Thyroid gland (tissue), 4 donors: ENCODE data around the gene RPL39L.

Experiments used
- CTCF ChIP-seq, 6 experiments: fragments of 200-600 bp in 3 of 6; fragments of 450-650 bp in 3 of 6; sonication (generic) in 3 of 6; IDR thresholded peaks; one replicate each; pipeline ENCODE4 v1.5.1; 2016 to 2019; ENCODE audit warnings: antibody characterized with exemption in 6 of 6, mild to moderate bottlenecking in 2 of 6, inconsistent platforms in 1 of 6, moderate library complexity in 1 of 6
- POLR2A ChIP-seq, 2 donors: fragments of 450-650 bp; IDR thresholded peaks; one replicate each; pipeline ENCODE4 v1.6.1; 2017; ENCODE audit warnings: antibody characterized with exemption in 2 of 2, mild to moderate bottlenecking in 2 of 2, moderate library complexity in 1 of 2

GRCh38 chr3:187103251-187103650 lies 36.0 kb downstream of the RPL39L start:
- TF ChIP-seq CTCF (IDR thresholded peaks at IDR 0.05) (no peak), POLR2A (IDR thresholded peaks at IDR 0.05) (no peak)
